Pancreas (tissue), 10 donors: ENCODE measurements around the gene PDE4B. TPM values are rescaled to one million over a fixed set of nuclear protein-coding genes. Genes with fewer than 3 reads are reported as not detected.
A peak's percentile ranks its signal among the peaks of the same experiment; 100 is the strongest.

Experiments used
- ATAC-seq, 4 donors: fragments of 200-7000 bp; cut with Tn5 transposase; one replicate each; pipeline versions ENCODE4 v1.8.0 to v1.9.1; 2020; ENCODE audit warnings: mild to moderate bottlenecking in 4 of 4, moderate library complexity in 4 of 4
- DNase-seq, 6 donors: peaks; one replicate each; pipeline ENCODE4 v3.0.0-alpha.2; 2020
- FAIRE-seq: peaks from 2 replicates; lab custom pipeline; 2012; peaks lifted over from hg19 to GRCh38; lab: Jason Lieb, UNC
- H3K27ac ChIP-seq, 4 donors: fragments of 200-600 bp; sonication (generic); 1 replicate in 3 of 4; 2 replicates in 1 of 4; pipeline versions ENCODE4 v1.5.0 to v1.8.0; 2020
- H3K27me3 ChIP-seq, 4 donors: fragments of 200-600 bp; one replicate each; pipeline ENCODE4 v1.8.0; 2021
- H3K36me3 ChIP-seq, 3 donors: fragments of 200-600 bp; sonication (generic) in 1 of 3; one replicate each; pipeline versions ENCODE4 v1.5.0 to v1.8.0; 2020 to 2021
- H3K4me1 ChIP-seq, 3 donors: fragments of 200-600 bp; one replicate each; pipeline ENCODE4 v1.8.0; 2021
- H3K4me3 ChIP-seq, 4 donors: fragments of 200-600 bp; sonication (generic) in 2 of 4; one replicate each; pipeline versions ENCODE4 v1.5.0 to v1.8.0; 2020 to 2021
- H3K9me3 ChIP-seq, 4 donors: fragments of 200-600 bp; one replicate each; pipeline ENCODE4 v1.8.0; 2021
- WGBS, 2 donors: extraction: QIAGEN DNeasy Blood & Tissue Kit; methylation state at CpG; one replicate each; pipeline ENCODE4 v1.1.7; 2013; 5-methylcytosine and 5-hydroxymethylcytosine counted together
- intact Hi-C, 3 donors: fragments of 100-400 bp; cut with DNase I; formaldehyde crosslinking; loops; one replicate each; pipeline versions ENCODE4 v1.11.1 to v1.14.2; 2022
- polyA plus RNA-seq, 2 donors: library from polyadenylated mRNA; stranded (reverse); fragments of 200-250 nt; gene quantifications; one replicate each; pipeline ENCODE4 v1.2.3, GENCODE V29; 2013
- total RNA-seq, 6 donors: library from RNA; stranded (reverse); fragmentation: NEBNext Ultra II Directional in 4 of 6; extraction: Animal tissue kit (Norgen Biotek cat#: 25700) in 4 of 6; gene quantifications; one replicate each; pipeline versions ENCODE4 v1.2.1 to v1.2.4, GENCODE V29; 2021 to 2023
- TF ChIP-seq, protein P1 (sequence below), 4 donors: fragments of 200-600 bp; sonication (generic) in 3 of 4; IDR thresholded peaks; one replicate each; pipeline versions ENCODE4 v1.5.0 to v1.8.0; 2021; ENCODE audit warnings: antibody characterized with exemption in 4 of 4
- donor health status: healthy with polysubstance abuse.
- donor health status: DM: no; HTN: no; CAD: no; lungs with moderate emphysema.
- donor health status: DM: no; HTN: no; CAD: no.
- donor health status: control.
- donor health status: control.
- donor health status: Bipolar disorder and iron deficiency.
- donor health status: DM: yes; HTN: yes; CAD: no.
- donor health status: DM: no; HTN: no; CAD: no.
- donor health status: DM: no; HTN: no; CAD: no.
- donor health status: DM: yes; HTN: yes; CAD: no.

The PDE4B gene
- total and polyA plus RNA-seq, 8 donors = 0.23 to 3.7 (median 0.92) TPM

DNA sequence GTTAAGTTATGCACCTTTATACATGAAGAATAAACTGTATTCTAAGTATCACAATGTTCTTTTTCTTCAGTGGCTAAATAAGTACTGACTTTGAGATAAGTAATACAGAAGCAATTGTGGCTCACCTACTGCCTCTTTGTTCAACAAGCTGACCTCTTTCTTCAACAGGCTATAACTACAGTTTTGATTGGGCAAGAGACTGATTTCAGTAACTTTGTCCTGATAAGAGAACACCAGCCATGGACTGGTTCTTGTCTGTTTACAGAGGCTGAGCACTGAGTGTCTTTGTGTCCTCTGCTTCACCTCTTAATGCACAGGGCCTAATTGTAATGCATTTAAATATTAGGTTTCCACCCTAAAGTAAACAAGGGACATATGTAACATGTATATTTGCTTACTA lies 34.6 kb upstream of the PDE4B start:
- Histone ChIP-seq H3K27ac (no peak overlapping the region), H3K36me3 (no peaks in the 10 kb centered on the region), H3K27me3 (no peaks in the 10 kb centered on the region), H3K9me3 (no peaks in the 10 kb centered on the region), H3K4me1 (peaks cover 0 to 8% (median 0%) of the 10 kb centered on the region in 3 donors), H3K4me3 (no peak overlapping the region)
- intact Hi-C loops = no loop called here
- FAIRE-seq (no peak), DNase-seq (no peak), ATAC-seq (peak in 2 of 4 donors; percentile 16 to 32)
- TF ChIP-seq, protein P1, sequence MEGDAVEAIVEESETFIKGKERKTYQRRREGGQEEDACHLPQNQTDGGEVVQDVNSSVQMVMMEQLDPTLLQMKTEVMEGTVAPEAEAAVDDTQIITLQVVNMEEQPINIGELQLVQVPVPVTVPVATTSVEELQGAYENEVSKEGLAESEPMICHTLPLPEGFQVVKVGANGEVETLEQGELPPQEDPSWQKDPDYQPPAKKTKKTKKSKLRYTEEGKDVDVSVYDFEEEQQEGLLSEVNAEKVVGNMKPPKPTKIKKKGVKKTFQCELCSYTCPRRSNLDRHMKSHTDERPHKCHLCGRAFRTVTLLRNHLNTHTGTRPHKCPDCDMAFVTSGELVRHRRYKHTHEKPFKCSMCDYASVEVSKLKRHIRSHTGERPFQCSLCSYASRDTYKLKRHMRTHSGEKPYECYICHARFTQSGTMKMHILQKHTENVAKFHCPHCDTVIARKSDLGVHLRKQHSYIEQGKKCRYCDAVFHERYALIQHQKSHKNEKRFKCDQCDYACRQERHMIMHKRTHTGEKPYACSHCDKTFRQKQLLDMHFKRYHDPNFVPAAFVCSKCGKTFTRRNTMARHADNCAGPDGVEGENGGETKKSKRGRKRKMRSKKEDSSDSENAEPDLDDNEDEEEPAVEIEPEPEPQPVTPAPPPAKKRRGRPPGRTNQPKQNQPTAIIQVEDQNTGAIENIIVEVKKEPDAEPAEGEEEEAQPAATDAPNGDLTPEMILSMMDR (IDR thresholded peaks at IDR 0.05) = no peak

DNA sequence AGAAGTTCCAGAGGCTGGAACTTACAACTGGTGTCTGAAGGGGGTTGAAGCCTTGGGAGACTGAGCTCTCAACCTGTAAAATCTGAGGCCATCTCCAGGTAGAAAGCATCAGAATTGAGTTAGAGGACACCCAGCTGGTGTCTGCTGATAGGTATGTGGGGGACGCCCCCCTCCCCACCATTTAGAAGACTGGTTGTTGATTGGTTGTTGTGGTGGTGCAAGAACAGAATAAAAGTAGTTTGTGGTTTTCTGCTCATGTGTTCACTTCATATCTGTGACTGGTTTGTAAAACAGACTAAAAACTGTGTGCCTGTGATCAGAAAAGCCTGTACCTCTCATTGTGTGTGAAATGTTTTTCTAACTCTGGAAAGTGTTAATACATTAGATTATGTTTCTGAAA lies 33.2 kb upstream of the PDE4B start:
- H3K36me3 ChIP-seq = no peaks in the 10 kb centered on the region
- no peak overlapping the region for H3K4me3 ChIP-seq
- H3K4me1 ChIP-seq = peaks cover 0 to 8% (median 0%) of the 10 kb centered on the region in 3 donors
- 64 to 84% methylated on average over 1 of the region's 1 CpG for WGBS, 2 donors
- H3K27ac ChIP-seq = no peak overlapping the region
- no peaks in the 10 kb centered on the region for H3K9me3 ChIP-seq
- intact Hi-C loops = no loop called here
- ATAC-seq = no peak
- no peak for FAIRE-seq
- no peak for DNase-seq
- TF ChIP-seq, protein P1 (IDR thresholded peaks at IDR 0.05) = no peak
- no peaks in the 10 kb centered on the region for H3K27me3 ChIP-seq

DNA sequence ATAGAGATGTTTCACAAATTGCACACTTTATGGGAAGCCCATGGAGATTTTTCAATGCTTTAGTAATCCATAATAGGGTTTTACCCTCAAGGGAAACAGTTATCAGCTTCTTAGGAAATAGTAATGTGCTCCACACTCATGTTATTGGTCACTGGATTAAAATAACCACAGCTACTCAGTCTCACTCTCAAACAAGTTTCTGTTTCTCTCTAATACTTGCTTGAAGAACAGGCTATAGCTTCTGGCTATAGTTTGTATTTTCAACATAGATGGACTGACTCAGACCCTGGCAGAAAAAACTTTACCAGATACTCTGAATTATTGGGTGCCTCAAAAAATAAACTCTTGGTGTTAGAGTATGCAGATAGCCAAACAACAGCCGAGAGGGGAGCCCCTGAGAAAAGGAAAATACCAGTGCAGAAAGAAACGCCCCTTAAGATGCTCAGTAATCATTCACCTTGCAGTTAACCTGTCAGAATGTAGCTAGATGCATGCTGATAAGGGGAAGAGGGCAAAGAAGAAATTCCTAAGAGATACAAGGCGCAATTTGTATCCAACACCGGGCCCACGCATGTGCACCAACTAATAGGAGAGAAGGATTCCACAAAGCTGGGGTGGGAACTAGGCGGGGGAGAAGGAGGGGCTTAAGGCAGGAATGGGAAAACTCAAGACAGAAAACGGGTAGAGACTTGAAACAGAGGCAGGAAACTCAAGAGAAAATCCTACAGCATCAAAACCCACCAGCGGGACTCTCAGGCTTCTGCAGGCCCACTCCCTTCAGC lies 30.4 kb upstream of the PDE4B start:
- no peaks in the 10 kb centered on the region for H3K9me3 ChIP-seq
- H3K4me1 ChIP-seq = peaks cover 0 to 4% (median 0%) of the 10 kb centered on the region in 3 donors
- H3K27me3 ChIP-seq = no peaks in the 10 kb centered on the region
- no peak overlapping the region for H3K4me3 ChIP-seq
- WGBS, 2 donors = 67 to 71% methylated on average over 8 of the region's 8 CpGs
- no peak for DNase-seq
- intact Hi-C loops = no loop called here
- no peak for ATAC-seq
- TF ChIP-seq, protein P1 (IDR thresholded peaks at IDR 0.05) = no peak
- FAIRE-seq = no peak
- no peaks in the 10 kb centered on the region for H3K36me3 ChIP-seq
- H3K27ac ChIP-seq = no peak overlapping the region

DNA sequence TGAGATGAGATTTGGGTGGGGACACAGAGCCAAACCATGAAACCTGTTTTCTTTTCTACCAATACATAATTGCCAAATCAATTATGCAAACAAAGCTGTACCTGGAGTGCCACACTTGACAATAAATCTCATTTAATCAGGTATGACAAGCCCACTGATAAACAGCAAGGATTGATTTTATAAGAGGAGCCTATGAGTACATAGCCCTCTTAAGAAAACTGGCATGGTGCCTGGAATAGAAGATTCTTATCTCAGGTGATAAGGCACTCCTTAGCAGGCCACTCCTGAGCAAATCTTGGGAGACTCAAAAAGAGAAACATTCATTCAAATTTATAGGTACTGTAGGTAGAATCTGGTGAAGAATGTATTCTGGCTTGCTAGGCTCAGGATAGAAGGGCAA lies 28.6 kb upstream of the PDE4B start:
- Histone ChIP-seq H3K27ac (no peak overlapping the region), H3K27me3 (no peaks in the 10 kb centered on the region), H3K9me3 (no peaks in the 10 kb centered on the region), H3K36me3 (no peaks in the 10 kb centered on the region), H3K4me3 (no peak overlapping the region), H3K4me1 (no peaks in the 10 kb centered on the region)
- FAIRE-seq (no peak), ATAC-seq (no peak), DNase-seq (no peak)
- TF ChIP-seq, protein P1 (IDR thresholded peaks at IDR 0.05) = no peak
- intact Hi-C loops = no loop called here

DNA sequence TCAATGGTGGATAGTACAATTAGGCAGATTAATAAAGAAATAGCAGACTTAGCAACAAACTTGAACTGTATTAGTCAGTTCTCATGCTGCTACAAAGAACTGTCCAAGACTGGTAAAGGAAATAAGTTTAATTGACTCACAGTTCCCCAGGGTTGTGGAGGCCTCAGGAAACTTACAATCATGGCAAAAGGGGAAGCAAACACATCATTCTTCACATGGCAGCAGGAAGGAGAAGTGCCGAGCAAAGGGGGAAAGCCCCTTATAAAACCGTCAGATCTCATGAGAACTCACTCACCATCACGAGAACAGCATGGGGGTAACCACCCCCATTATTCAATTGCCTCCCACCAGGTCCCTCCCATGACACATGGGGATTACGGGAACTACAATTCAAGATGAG lies 27.1 kb upstream of the PDE4B start:
- H3K9me3 ChIP-seq = no peaks in the 10 kb centered on the region
- ATAC-seq (no peak), FAIRE-seq (no peak), DNase-seq (no peak)
- no peaks in the 10 kb centered on the region for H3K27me3 ChIP-seq
- H3K27ac ChIP-seq = no peak overlapping the region
- intact Hi-C loops = no loop called here
- no peaks in the 10 kb centered on the region for H3K4me1 ChIP-seq
- TF ChIP-seq, protein P1 (IDR thresholded peaks at IDR 0.05) = no peak
- H3K36me3 ChIP-seq = no peaks in the 10 kb centered on the region
- 51 to 52% methylated on average over 4 of the region's 4 CpGs for WGBS, 2 donors
- H3K4me3 ChIP-seq = no peak overlapping the region
